Uterus (tissue), 2 donors: ENCODE data around the gene KIF1B.
"Not testable (repeated sequence)": the region's sequence is repeated elsewhere in the genome, so short reads cannot be mapped to it uniquely, and the experiment has no call there.

Experiments
- POLR2A ChIP-seq, 2 donors: fragments of 450-650 bp; IDR thresholded peaks; one replicate each; pipeline ENCODE4 v1.6.1; 2016; ENCODE audit warnings: antibody characterized with exemption in 2 of 2, mild to moderate bottlenecking in 1 of 2, moderate library complexity in 1 of 2
- TF ChIP-seq, protein P1 (sequence below), 4 experiments: fragments of 200-600 bp in 2 of 4; fragments of 450-650 bp in 2 of 4; sonication (generic) in 2 of 4; IDR thresholded peaks; one replicate each; pipeline ENCODE4 v1.5.1; 2016 to 2019; ENCODE audit warnings: antibody characterized with exemption in 4 of 4, mild to moderate bottlenecking in 2 of 4, moderate library complexity in 1 of 4

- TF ChIP-seq, protein P1, sequence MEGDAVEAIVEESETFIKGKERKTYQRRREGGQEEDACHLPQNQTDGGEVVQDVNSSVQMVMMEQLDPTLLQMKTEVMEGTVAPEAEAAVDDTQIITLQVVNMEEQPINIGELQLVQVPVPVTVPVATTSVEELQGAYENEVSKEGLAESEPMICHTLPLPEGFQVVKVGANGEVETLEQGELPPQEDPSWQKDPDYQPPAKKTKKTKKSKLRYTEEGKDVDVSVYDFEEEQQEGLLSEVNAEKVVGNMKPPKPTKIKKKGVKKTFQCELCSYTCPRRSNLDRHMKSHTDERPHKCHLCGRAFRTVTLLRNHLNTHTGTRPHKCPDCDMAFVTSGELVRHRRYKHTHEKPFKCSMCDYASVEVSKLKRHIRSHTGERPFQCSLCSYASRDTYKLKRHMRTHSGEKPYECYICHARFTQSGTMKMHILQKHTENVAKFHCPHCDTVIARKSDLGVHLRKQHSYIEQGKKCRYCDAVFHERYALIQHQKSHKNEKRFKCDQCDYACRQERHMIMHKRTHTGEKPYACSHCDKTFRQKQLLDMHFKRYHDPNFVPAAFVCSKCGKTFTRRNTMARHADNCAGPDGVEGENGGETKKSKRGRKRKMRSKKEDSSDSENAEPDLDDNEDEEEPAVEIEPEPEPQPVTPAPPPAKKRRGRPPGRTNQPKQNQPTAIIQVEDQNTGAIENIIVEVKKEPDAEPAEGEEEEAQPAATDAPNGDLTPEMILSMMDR (IDR thresholded peaks at IDR 0.05) = not testable (repeated sequence)
- not testable (repeated sequence) for TF ChIP-seq POLR2A (IDR thresholded peaks at IDR 0.05)
Measured at GRCh38 chr1:10251325-10252108, 41.1 kb downstream of the KIF1B start.
